Suprapubic skin (tissue), 4 donors: ENCODE measurements around the gene ART1.
"Not testable (repeated sequence)": the region's sequence is repeated elsewhere in the genome, so short reads cannot be mapped to it uniquely, and the experiment has no call there.

Experiments used
- POLR2A ChIP-seq, 2 donors: fragments of 450-650 bp; IDR thresholded peaks; one replicate each; pipeline ENCODE4 v1.6.1; 2017; ENCODE audit warnings: antibody characterized with exemption in 2 of 2, mild to moderate bottlenecking in 2 of 2, moderate library complexity in 2 of 2
- POLR2AphosphoS5 ChIP-seq, 3 donors: sonication (generic); formaldehyde crosslinking; IDR thresholded peaks; one replicate each; pipeline ENCODE4 v1.6.1; 2017; ENCODE audit warnings: antibody characterized with exemption in 3 of 3
- TF ChIP-seq, protein P1 (sequence below), 2 donors: fragments of 200-600 bp in 1 of 2; fragments of 450-650 bp in 1 of 2; sonication (generic) in 1 of 2; IDR thresholded peaks; one replicate each; pipeline ENCODE4 v1.5.1; 2016 to 2019; ENCODE audit warnings: antibody characterized with exemption in 2 of 2, mild to moderate bottlenecking in 1 of 2, moderate library complexity in 1 of 2

GRCh38 chr11:3648843-3649242, 3.9 kb downstream of the ART1 start:
- TF ChIP-seq, protein P1, sequence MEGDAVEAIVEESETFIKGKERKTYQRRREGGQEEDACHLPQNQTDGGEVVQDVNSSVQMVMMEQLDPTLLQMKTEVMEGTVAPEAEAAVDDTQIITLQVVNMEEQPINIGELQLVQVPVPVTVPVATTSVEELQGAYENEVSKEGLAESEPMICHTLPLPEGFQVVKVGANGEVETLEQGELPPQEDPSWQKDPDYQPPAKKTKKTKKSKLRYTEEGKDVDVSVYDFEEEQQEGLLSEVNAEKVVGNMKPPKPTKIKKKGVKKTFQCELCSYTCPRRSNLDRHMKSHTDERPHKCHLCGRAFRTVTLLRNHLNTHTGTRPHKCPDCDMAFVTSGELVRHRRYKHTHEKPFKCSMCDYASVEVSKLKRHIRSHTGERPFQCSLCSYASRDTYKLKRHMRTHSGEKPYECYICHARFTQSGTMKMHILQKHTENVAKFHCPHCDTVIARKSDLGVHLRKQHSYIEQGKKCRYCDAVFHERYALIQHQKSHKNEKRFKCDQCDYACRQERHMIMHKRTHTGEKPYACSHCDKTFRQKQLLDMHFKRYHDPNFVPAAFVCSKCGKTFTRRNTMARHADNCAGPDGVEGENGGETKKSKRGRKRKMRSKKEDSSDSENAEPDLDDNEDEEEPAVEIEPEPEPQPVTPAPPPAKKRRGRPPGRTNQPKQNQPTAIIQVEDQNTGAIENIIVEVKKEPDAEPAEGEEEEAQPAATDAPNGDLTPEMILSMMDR (IDR thresholded peaks at IDR 0.05), result not testable (repeated sequence)
- TF ChIP-seq POLR2A, POLR2AphosphoS5 (IDR thresholded peaks at IDR 0.05): not testable (repeated sequence)
